SJSA1 (cell line): Measurements from ENCODE around the gene HPSE2. TPM values are rescaled to one million over a fixed set of nuclear protein-coding genes. Genes with fewer than 3 reads are reported as not detected.
"Not testable (repeated sequence)": the region's sequence is repeated elsewhere in the genome, so short reads cannot be mapped to it uniquely, and the experiment has no call there.

ENCODE experiments used
- DNase-seq, 2 experiments: peaks; one replicate each; pipeline ENCODE4 v3.0.0-alpha.2; 2015 to 2020; ENCODE audit warnings: low spot score in 2 of 2, low read depth in 1 of 2
- H3K27ac ChIP-seq: fragments of 250-450 bp; sonication (Bioruptor Pico); 2 replicates; pipeline ENCODE4 v1.5.1; 2020; ENCODE audit warnings: mild to moderate bottlenecking, moderate library complexity
- H3K27me3 ChIP-seq: fragments of 250-450 bp; sonication (Bioruptor Pico); replicated peaks from 2 replicates; pipeline ENCODE4 v1.5.1; 2020; ENCODE audit warnings: mild to moderate bottlenecking, moderate library complexity
- H3K36me3 ChIP-seq: fragments of 250-450 bp; sonication (Bioruptor Pico); 2 replicates; pipeline ENCODE4 v1.5.1; 2020; ENCODE audit warnings: mild to moderate bottlenecking
- H3K4me1 ChIP-seq: fragments of 250-450 bp; sonication (Bioruptor Pico); replicated peaks from 2 replicates; pipeline ENCODE4 v1.6.1; 2021; ENCODE audit warnings: mild to moderate bottlenecking
- H3K4me3 ChIP-seq: fragments of 250-450 bp; sonication (Bioruptor Pico); 2 replicates; pipeline ENCODE4 v1.5.1; 2020; ENCODE audit warnings: mild to moderate bottlenecking
- H3K9me3 ChIP-seq: fragments of 250-450 bp; sonication (Bioruptor Pico); replicated peaks from 2 replicates; pipeline ENCODE4 v1.5.1; 2020; ENCODE audit warnings: mild to moderate bottlenecking
- total RNA-seq: library from RNA; depleted of rRNA; stranded (reverse); fragments of >200 nt; shearing (Covaris generic); gene quantifications from 2 replicates; pipeline ENCODE4 v1.2.3, GENCODE V29; 2014

Gene HPSE2
- total RNA-seq, 1 experiment from 2014 or later = not detected

DNA sequence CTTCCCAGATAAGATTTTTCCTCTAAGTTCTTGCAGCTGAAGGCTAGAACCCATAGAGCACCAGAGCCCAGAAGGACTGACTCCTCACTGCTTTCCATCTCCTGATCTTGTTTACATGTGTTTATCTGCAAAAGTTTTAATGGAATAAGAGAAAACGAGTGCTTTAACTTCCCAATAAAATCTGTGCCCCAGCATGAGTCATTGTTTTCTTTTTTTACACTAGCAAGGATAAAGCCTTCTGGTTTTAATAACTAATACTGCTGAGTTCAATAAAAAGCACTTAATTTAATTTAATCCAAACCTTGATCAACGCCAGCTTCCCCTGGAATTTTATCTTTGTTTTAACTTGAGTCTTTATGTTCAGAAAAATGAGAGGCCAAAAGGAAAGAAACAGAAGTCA lies 227.6 kb downstream of the HPSE2 start:
- Histone ChIP-seq H3K4me3 (no peak overlapping the region), H3K36me3 (no peaks in the 10 kb centered on the region), H3K9me3 (no peaks in the 10 kb centered on the region), H3K4me1 (no peaks in the 10 kb centered on the region), H3K27ac (no peak overlapping the region), H3K27me3 (no peaks in the 10 kb centered on the region)
- no peak for DNase-seq

DNA sequence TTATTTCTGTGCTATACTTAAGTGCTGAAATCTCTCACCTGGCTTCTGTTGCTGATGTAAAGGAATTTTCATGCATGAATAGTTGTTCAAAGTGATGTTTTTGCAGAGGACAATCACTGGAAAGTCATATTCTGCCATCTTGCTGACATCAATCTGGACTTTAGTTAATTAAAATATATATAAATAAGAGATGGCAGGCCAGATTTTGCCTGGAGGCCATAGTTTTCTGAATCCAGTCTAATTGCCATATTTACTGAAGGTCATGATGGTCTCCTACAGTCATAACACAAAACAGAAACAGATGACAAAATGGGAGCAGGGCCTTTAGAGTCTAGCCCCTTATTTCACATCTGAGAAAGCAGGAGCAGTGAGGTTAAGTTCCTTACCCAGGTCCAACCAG lies 228.2 kb downstream of the HPSE2 start:
- no peak for DNase-seq
- Histone ChIP-seq H3K4me1 (no peaks in the 10 kb centered on the region), H3K9me3 (no peaks in the 10 kb centered on the region)

DNA sequence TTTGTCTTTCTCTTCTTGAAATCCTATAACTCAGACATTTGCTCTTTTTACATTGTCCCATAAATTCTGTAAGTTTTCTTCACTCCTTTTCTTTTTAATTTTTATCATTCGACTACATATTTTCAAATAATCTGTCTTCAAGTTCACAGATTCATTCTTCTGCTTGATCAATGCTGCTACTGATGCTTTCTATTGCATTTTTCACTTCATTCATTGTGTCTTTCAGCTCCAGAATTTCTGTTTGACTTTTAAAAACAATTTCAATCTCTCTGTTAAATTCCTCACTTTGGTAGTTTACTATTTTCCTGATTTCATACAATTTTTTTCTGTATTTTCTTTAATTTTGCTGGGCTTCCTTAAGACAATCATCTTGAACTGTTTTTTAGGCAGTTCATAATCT lies 230.4 kb downstream of the HPSE2 start:
- no peaks in the 10 kb centered on the region for H3K4me1 ChIP-seq
- H3K27ac ChIP-seq = no peak overlapping the region
- no peaks in the 10 kb centered on the region for H3K36me3 ChIP-seq
- no peak for DNase-seq
- no peaks in the 10 kb centered on the region for H3K27me3 ChIP-seq
- H3K4me3 ChIP-seq = no peak overlapping the region
- H3K9me3 ChIP-seq = no peaks in the 10 kb centered on the region

More for the DNA sequence above, 228.2 kb downstream of the HPSE2 start:
- Histone ChIP-seq H3K4me3 (no peak overlapping the region), H3K27ac (no peak overlapping the region), H3K27me3 (no peaks in the 10 kb centered on the region), H3K36me3 (no peaks in the 10 kb centered on the region)

DNA sequence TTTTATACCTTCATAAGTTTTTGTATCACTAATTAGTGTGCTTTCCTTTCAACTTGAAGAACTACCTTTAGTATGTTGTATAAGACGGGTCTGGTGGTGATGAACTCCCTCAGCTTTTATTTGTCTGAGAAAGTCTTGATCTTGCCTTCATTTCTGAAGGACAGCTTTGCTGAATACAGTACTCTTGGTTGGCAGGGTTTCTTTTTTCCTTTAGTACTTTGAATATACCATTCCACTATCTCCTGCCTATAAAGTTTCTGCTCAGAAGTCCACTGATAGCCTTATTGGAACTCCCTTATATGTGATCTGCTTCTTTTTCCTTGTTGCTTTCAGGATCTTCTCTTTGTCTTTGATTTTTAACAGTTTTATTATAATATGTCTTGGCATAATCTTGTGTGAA lies 230.9 kb downstream of the HPSE2 start:
- Histone ChIP-seq H3K4me3 (no peak overlapping the region), H3K27me3 (no peaks in the 10 kb centered on the region), H3K27ac (no peak overlapping the region), H3K4me1 (no peaks in the 10 kb centered on the region), H3K36me3 (no peaks in the 10 kb centered on the region), H3K9me3 (no peaks in the 10 kb centered on the region)
- no peak for DNase-seq

DNA sequence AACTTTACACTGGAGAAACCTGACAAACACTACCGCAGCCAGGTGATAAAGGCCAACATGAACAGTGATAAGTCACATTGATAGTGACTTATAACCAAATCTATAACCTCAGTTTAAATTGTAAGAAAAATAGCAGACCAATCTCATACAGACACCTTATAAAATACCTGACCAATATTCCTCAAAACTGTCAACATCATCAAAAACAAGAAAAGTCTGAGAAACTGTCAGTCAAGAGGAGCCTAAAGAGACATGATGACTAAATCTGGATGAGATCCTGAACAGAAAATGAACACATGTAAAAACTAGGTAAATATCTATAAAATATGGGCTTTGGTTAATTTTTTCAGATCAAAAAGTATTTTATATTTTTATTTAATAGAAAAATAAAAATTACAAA lies 233.3 kb downstream of the HPSE2 start:
- H3K27ac ChIP-seq = no peak overlapping the region
- no peaks in the 10 kb centered on the region for H3K36me3 ChIP-seq
- no peaks in the 10 kb centered on the region for H3K9me3 ChIP-seq
- H3K27me3 ChIP-seq = no peaks in the 10 kb centered on the region
- no peaks in the 10 kb centered on the region for H3K4me1 ChIP-seq
- no peak for DNase-seq
- H3K4me3 ChIP-seq = no peak overlapping the region

DNA sequence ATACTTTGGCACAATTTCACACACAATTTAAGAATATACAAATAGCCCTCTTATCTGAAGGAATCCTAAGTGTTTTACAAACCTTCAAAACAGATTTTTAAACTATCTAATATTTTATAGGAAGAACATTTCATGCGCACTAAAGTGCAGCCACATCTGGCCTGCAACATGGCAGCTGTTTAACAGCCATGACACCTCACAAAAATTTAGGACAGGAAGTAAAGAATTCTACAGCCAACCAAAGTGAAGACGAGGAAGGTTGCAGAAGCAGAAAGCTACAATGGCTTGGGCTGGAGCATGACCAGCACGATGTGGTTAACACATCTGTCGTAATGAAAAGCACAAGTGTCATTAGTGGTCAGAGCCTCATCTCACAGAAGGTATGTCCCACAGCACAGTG lies 238.1 kb downstream of the HPSE2 start:
- no peak overlapping the region for H3K27ac ChIP-seq
- no peak for DNase-seq
- no peaks in the 10 kb centered on the region for H3K36me3 ChIP-seq
- no peak overlapping the region for H3K4me3 ChIP-seq
- no peaks in the 10 kb centered on the region for H3K27me3 ChIP-seq
- no peaks in the 10 kb centered on the region for H3K9me3 ChIP-seq
- no peaks in the 10 kb centered on the region for H3K4me1 ChIP-seq

DNA sequence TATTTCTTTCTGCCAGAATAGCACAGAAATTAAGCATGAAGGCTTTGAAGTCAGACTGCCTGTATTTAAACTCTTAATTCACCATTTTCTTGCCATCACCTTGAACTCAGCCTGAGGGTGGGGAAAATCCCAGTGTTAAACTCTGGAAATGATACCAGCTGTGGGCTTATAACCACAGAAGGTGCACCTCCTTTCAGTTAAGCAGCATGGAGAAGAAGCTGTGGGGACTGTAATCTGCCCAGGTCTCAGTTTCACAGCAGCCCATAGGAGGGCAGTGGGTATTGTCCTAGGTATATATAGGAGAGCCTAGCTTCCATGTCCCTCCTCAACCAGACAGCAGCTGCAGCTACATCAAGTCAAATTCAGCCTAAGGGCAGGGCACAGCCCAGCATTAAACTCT lies 241.6 kb downstream of the HPSE2 start:
- Histone ChIP-seq H3K9me3 (no peaks in the 10 kb centered on the region), H3K27ac (no peak overlapping the region), H3K36me3 (no peaks in the 10 kb centered on the region), H3K4me1 (no peaks in the 10 kb centered on the region), H3K4me3 (no peak overlapping the region), H3K27me3 (no peaks in the 10 kb centered on the region)
- no peak for DNase-seq

DNA sequence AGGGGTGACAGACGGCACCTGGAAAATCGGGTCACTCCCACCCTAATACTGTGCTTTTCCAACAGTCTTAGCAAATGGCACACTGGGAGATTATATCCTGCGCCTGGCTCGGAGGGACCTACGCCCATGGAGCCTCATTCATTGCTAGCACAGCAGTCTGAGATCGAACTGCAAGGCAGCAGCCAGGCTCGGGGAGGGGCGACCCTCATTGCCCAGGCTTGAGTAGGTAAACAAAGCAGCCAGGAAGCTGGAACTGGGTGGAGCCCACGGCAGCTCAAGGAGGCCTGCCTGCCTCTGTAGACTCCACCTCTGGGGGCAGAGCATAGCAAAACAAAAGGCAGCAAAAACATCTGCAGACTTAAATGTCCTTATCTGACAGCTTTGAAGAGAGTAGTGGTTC lies 251.9 kb downstream of the HPSE2 start:
- DNase-seq, H3K9me3 ChIP-seq, H3K27ac ChIP-seq, H3K36me3 ChIP-seq, H3K4me1 ChIP-seq, H3K4me3 ChIP-seq: not testable (repeated sequence)
- peaks cover 14% of the 10 kb centered on the region; the same call in 1 of the 2 replicates for H3K27me3 ChIP-seq

DNA sequence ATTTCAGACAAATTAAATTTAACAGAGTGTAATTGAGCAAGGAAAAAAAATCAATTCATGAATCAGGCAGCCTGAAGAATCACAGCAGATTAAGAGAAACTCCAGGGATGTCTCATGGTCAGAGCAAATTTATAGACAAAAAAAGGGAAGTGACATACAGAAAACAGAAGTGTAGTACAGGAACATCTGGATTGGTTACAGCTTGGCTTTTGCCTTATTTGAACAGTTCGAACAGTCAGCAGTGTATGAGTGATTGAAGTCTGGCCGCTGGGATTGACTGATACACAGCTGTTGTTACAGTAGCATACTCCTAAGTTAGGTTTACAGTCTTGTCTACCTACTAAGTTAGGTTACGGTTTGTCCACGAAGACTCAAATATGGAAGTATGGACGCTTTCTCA lies 255.3 kb downstream of the HPSE2 start:
- DNase-seq = no peak
- Histone ChIP-seq H3K4me1 (no peaks in the 10 kb centered on the region), H3K9me3 (no peaks in the 10 kb centered on the region), H3K4me3 (no peak overlapping the region), H3K27ac (no peak overlapping the region), H3K36me3 (no peaks in the 10 kb centered on the region), H3K27me3 (peaks cover 14% of the 10 kb centered on the region; the same call in 1 of the 2 replicates)

DNA sequence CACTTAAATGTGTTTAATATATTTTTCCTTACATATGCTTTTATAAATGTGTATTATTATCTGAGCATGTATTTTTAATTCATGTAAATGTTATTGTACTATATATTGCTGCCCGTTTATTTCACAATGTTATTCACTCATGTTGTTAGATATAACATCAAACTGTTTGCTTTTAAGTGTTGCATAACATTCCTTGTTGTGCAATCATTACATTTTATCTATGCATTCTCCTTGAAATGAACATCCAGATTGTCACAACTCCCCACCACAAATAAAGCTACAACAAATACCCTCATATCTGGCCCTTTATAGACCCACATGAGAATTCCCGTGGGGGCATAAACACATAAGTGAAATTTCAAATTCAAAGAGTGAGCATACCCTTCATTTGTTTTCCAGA lies 264.2 kb downstream of the HPSE2 start:
- Histone ChIP-seq H3K36me3 (no peaks in the 10 kb centered on the region), H3K4me3 (no peak overlapping the region), H3K9me3 (no peaks in the 10 kb centered on the region), H3K27ac (no peak overlapping the region), H3K27me3 (no peaks in the 10 kb centered on the region), H3K4me1 (peaks cover 19% of the 10 kb centered on the region)
- no peak for DNase-seq

DNA sequence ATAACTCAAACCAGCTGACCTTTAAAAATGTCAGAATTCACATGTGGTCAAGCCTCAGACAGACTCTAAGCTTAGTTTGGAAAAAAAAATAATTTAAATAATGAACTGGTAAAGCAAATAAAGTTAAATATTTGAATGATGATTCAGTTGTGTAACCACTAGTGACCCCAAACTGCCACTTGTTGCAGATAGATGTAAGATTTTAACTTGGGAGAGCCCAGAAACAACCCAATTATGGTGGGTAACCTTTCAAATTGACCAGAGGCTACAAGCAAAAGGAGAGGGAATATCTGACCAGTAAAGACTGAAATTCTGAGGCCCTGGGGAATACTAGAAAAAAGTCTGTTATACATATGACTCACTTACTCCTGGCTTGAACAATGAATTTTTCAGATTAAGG lies 268.1 kb downstream of the HPSE2 start:
- Histone ChIP-seq H3K36me3 (no peaks in the 10 kb centered on the region), H3K4me3 (no peak overlapping the region), H3K27me3 (no peaks in the 10 kb centered on the region), H3K9me3 (no peaks in the 10 kb centered on the region), H3K27ac (peak overlapping the region; percentile 57), H3K4me1 (peaks cover 28% of the 10 kb centered on the region)
- DNase-seq = peak in 1 of 2 experiments; percentile 80

DNA sequence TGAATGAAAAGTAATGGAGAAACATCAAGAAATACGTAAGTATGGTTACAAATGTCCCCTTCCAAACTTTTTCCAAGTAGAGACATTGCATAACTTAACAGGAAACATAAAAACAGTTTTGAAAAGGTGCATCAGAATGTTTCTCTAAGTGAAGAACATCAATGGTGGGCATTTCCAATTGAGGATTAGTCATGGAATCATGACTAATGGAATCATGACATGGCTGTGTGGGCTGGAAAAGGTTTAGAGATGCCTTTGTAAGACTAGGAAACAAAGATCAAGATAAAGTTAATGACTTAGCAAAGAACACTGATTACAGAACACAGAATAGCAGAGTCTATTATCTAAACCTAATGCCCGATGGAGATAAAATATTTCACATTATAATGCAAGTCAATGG lies 272.0 kb downstream of the HPSE2 start:
- peak in 1 of 2 experiments; percentile 20 for DNase-seq
- Histone ChIP-seq H3K27ac (no peak overlapping the region), H3K36me3 (no peaks in the 10 kb centered on the region), H3K4me3 (no peak overlapping the region), H3K9me3 (no peaks in the 10 kb centered on the region), H3K4me1 (peaks cover 36% of the 10 kb centered on the region), H3K27me3 (no peaks in the 10 kb centered on the region)

DNA sequence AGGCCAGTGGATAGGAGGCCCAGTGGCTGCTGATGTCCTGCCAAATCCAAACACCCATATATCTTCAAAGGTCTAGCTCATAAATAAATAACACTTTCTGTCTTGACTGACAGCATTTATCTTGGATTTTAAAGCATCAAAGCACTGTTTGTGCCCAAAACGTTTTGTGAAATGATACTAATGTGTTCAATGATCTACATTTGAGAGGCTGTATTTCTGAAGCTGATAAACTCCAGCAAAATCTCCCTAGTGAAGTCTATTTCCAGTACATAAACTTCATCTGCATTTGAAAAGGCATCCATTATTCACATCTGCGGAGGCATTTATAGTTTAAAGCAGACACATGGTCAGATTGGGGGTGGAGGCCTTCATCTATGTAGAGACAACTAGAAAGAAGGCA lies 276.3 kb downstream of the HPSE2 start:
- no peak for DNase-seq
- Histone ChIP-seq H3K9me3 (no peaks in the 10 kb centered on the region), H3K4me1 (peaks cover 43% of the 10 kb centered on the region), H3K27ac (no peak overlapping the region), H3K4me3 (no peak overlapping the region), H3K27me3 (no peaks in the 10 kb centered on the region), H3K36me3 (no peaks in the 10 kb centered on the region)

DNA sequence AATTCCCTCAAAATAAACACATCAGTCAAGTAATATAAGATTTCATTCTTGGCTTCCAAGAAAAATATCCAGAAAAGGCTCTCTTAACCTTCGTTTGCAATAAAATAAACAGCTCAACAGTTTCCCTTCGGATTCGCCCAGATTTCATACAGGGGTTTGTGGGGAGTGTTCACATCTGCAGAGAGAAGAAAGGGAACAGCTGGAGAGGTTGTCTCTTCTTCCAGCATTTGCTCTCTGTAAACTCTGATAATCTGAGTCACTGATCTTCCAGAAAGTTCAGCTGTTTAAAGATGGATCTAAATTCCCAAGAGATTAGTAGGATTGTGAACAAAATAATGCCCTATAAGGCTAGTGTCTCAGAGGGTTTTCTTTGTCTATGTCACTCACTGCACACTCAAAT lies 277.9 kb downstream of the HPSE2 start:
- Histone ChIP-seq H3K27me3 (no peaks in the 10 kb centered on the region), H3K27ac (peak overlapping the region; percentile 86), H3K4me3 (no peak overlapping the region), H3K36me3 (no peaks in the 10 kb centered on the region), H3K9me3 (no peaks in the 10 kb centered on the region), H3K4me1 (peaks cover 36% of the 10 kb centered on the region)
- peak in 1 of 2 experiments; percentile 20 for DNase-seq

DNA sequence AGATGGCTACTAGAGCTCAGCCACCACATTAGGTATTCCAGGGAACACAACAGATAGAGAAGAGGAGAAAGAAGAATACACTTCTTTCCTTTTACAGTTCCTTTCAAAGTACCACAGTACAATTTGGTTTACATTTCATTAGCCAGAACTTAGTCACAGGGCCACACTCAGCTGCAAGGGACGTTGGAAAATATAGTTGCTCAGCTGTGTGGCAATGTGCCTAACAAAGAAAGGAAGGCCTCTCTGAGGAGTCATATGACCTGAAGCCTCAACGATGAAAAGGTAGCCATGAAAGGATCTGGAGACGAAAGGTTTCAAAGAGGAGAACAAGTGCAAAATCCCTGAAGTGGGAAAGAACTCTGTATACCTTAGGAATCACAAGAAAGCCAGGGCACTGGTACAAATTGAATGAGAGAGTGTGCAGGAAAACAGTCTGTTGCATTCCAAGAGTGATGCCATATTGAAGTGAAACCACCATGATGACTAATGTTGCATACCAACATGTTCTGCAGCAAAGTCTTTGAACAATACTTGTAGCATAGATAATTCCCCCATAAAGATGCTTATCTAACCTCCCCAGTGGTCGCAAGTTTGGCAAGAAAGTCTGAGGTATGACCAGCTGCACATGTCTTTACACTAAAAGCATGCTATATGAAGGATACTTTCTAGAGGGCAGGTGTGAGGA lies 278.9 kb downstream of the HPSE2 start:
- peaks cover 36% of the 10 kb centered on the region for H3K4me1 ChIP-seq
- DNase-seq = peak; percentile 51 to 84
- no peaks in the 10 kb centered on the region for H3K27me3 ChIP-seq
- H3K27ac ChIP-seq = peak overlapping the region; percentile 86
- no peaks in the 10 kb centered on the region for H3K36me3 ChIP-seq
- H3K4me3 ChIP-seq = no peak overlapping the region
- no peaks in the 10 kb centered on the region for H3K9me3 ChIP-seq
